ENCODE measurements around the gene ETV3. TPM values are rescaled to one million over a fixed set of nuclear protein-coding genes. Genes with fewer than 3 reads are reported as not detected.

Gene ETV3
- total and polyA plus RNA-seq, 2 of the 13 experiments (the other 11 are each of a cell fraction or from before 2014, with no cell fraction given): 4.2 to 5.8 TPM

DNA sequence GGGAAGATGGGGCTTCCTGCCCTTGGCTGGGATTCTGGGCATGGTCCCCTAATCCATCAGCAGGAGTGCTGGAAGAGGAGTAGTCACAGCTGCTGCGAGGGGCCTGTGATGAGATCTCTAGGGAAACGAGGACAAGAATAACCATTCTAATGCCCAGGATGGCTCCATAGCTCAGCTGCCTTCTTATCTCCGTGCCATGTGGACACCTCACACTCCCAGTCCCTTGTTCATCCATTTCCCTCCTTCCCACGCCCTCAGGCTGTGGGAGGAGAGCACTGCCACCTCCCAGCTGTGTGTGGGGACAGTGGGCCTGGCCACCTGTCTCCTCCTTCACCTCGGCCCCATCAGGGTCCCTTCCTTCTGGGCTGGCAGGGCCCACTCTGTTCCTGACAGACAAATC lies 16.1 kb upstream of the ETV3 start:
- no peaks in the 10 kb centered on the region for H4K20me1 ChIP-seq (ENCODE audit: insufficient read depth, low read length)
- H3K9me3 ChIP-seq (ENCODE audit: low read length): no peaks in the 10 kb centered on the region
- peak; percentile 4; the same call in 2 of the 3 replicates for ATAC-seq
- CTCF ChIA-PET (ENCODE audit: low intra/inter-chr PET ratio, low total read pairs): interaction anchor here (5.1 kb wide), 1 partner anchor 65 kb away, joined by 71 read pairs; no protein-coding TSS in a partner anchor
- H3K27me3 ChIP-seq (ENCODE audit: control insufficient read depth in 1 of 2, insufficient read depth in 2 of 2, low read length in 2 of 2): peaks cover 2 to 17% of the 10 kb centered on the region in 2 experiments; a peak in 3 of 5 replicates
- FAIRE-seq: no peak
- no peak overlapping the region for H2AFZ ChIP-seq (ENCODE audit: low read length)
- in situ Hi-C loops (cut with HindIII; ENCODE audit: extremely low pct_ligation_motif_present, low pct_unique_long_range_greater_than_20kb): loop anchor here (5.0 kb wide), 1 partner anchor 62 kb away; no protein-coding TSS in a partner anchor
- H3K9ac ChIP-seq (ENCODE audit: insufficient read depth, low read depth, low read length): no peak overlapping the region; the same call in 1 of the 2 replicates
- peak overlapping the region; percentile 81 for H3K4me2 ChIP-seq (ENCODE audit: low read depth, low read length)
- 24% methylated on average over 4 of the region's 5 CpGs for WGBS (ENCODE audit: low lambda C conversion rate)
- intact Hi-C loops (cut with micrococcal nuclease; ENCODE audit: unreplicated experiment): no loop called here
- TF ChIP-seq ZNF160 (CRISPR knock-in tag; IDR thresholded peaks at IDR 0.05) (no peak), ZNF547 (CRISPR knock-in tag; IDR thresholded peaks at IDR 0.05) (no peak), GFI1 (CRISPR knock-in tag; IDR thresholded peaks at IDR 0.05; ENCODE audit: borderline replicate concordance) (no peak), ZNF776 (CRISPR knock-in tag; IDR thresholded peaks at IDR 0.05) (no peak), TBX3 (IDR thresholded peaks at IDR 0.05; ENCODE audit: borderline replicate concordance) (no peak), FLYWCH1 (CRISPR knock-in tag; IDR thresholded peaks at IDR 0.05) (no peak), ZNF510 (CRISPR knock-in tag; IDR thresholded peaks at IDR 0.05; ENCODE audit: low read depth) (no peak)
- TF ChIP-seq, protein P1, sequence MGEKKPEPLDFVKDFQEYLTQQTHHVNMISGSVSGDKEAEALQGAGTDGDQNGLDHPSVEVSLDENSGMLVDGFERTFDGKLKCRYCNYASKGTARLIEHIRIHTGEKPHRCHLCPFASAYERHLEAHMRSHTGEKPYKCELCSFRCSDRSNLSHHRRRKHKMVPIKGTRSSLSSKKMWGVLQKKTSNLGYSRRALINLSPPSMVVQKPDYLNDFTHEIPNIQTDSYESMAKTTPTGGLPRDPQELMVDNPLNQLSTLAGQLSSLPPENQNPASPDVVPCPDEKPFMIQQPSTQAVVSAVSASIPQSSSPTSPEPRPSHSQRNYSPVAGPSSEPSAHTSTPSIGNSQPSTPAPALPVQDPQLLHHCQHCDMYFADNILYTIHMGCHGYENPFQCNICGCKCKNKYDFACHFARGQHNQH (CRISPR knock-in tag; IDR thresholded peaks at IDR 0.05): no peak
- TF ChIP-seq, protein P2, sequence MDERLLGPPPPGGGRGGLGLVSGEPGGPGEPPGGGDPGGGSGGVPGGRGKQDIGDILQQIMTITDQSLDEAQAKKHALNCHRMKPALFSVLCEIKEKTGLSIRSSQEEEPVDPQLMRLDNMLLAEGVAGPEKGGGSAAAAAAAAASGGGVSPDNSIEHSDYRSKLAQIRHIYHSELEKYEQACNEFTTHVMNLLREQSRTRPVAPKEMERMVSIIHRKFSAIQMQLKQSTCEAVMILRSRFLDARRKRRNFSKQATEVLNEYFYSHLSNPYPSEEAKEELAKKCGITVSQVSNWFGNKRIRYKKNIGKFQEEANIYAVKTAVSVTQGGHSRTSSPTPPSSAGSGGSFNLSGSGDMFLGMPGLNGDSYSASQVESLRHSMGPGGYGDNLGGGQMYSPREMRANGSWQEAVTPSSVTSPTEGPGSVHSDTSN (CRISPR knock-in tag; IDR thresholded peaks at IDR 0.05): no peak
- TF ChIP-seq, protein P3, sequence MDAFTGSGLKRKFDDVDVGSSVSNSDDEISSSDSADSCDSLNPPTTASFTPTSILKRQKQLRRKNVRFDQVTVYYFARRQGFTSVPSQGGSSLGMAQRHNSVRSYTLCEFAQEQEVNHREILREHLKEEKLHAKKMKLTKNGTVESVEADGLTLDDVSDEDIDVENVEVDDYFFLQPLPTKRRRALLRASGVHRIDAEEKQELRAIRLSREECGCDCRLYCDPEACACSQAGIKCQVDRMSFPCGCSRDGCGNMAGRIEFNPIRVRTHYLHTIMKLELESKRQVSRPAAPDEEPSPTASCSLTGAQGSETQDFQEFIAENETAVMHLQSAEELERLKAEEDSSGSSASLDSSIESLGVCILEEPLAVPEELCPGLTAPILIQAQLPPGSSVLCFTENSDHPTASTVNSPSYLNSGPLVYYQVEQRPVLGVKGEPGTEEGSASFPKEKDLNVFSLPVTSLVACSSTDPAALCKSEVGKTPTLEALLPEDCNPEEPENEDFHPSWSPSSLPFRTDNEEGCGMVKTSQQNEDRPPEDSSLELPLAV (CRISPR knock-in tag; conservative IDR thresholded peaks at IDR 0.05; ENCODE audit: low read depth): no peak
- TF ChIP-seq, protein P4, sequence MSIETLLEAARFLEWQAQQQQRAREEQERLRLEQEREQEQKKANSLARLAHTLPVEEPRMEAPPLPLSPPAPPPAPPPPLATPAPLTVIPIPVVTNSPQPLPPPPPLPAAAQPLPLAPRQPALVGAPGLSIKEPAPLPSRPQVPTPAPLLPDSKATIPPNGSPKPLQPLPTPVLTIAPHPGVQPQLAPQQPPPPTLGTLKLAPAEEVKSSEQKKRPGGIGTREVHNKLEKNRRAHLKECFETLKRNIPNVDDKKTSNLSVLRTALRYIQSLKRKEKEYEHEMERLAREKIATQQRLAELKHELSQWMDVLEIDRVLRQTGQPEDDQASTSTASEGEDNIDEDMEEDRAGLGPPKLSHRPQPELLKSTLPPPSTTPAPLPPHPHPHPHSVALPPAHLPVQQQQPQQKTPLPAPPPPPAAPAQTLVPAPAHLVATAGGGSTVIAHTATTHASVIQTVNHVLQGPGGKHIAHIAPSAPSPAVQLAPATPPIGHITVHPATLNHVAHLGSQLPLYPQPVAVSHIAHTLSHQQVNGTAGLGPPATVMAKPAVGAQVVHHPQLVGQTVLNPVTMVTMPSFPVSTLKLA (IDR thresholded peaks at IDR 0.05): no peak
- H3K36me3 ChIP-seq (replicated peaks in 1 of 2; ENCODE audit: control insufficient read depth in 1 of 2, insufficient read depth in 2 of 2, low read length in 2 of 2): no peaks in the 10 kb centered on the region
- POLR2A ChIA-PET: interaction anchor here (1.2 to 2.3 kb wide), 3 partner anchors 13 to 64 kb away, joined by 5 to 16 read pairs (median 7); partner anchors contain the start of gene ETV3
- no peak overlapping the region for H3K27ac ChIP-seq (ENCODE audit: extremely low read length, insufficient read depth, low read length)
- no peaks in the 10 kb centered on the region for H3K79me2 ChIP-seq (ENCODE audit: insufficient read depth, low read length)
- H3K4me3 ChIP-seq (replicated peaks in 1 of 3; ENCODE audit: insufficient read depth in 1 of 3, low read depth in 2 of 3, low read length in 3 of 3): no peak overlapping the region; a peak in 1 of 6 replicates
- H3K4me1 ChIP-seq (ENCODE audit: insufficient read depth, low read length): peaks cover 31% of the 10 kb centered on the region
- DNase-seq (ENCODE audit: low spot score): no peak
- BruUV-seq (replicated peaks): no TSS peak
